Nephron (organoid): Measurements from ENCODE around the gene RAET1E.

Experiments used
- H3K27ac Mint-ChIP-seq, 3 experiments: 2 replicates each; pipeline ENCODE4 v1.8.0; 2020; ENCODE audit warnings: mixed read lengths in 3 of 3, mild to moderate bottlenecking in 2 of 3, moderate library complexity in 1 of 3
- H3K27me3 Mint-ChIP-seq: 2 replicates; pipeline ENCODE4 v1.8.0; 2021; ENCODE audit warnings: low read depth, mild to moderate bottlenecking, moderate library complexity, mixed read lengths
- H3K36me3 Mint-ChIP-seq: 2 replicates; pipeline ENCODE4 v1.8.0; 2020; ENCODE audit warnings: low read depth, mixed read lengths
- H3K4me1 Mint-ChIP-seq: 2 replicates; pipeline ENCODE4 v1.8.0; 2020; ENCODE audit warnings: mixed read lengths
- H3K4me3 Mint-ChIP-seq, 3 experiments: 2 replicates each; pipeline ENCODE4 v1.8.0; 2020; ENCODE audit warnings: mild to moderate bottlenecking in 3 of 3, mixed read lengths in 3 of 3, moderate library complexity in 2 of 3
- H3K9me3 Mint-ChIP-seq: 2 replicates; pipeline ENCODE4 v1.8.0; 2020; ENCODE audit warnings: mixed read lengths
- TF ChIP-seq, protein P1 (sequence below), 3 experiments: fragments of 200-600 bp; sonication (generic); IDR thresholded peaks; one replicate each; pipeline ENCODE4 v1.5.0; 2021; ENCODE audit warnings: antibody characterized with exemption in 3 of 3; ENCODE audit not compliant: unreplicated experiment in 3 of 3

The RAET1E gene

GRCh38 chr6:149859368-149859767, 38.5 kb downstream of the RAET1E start:
- TF ChIP-seq, protein P1, sequence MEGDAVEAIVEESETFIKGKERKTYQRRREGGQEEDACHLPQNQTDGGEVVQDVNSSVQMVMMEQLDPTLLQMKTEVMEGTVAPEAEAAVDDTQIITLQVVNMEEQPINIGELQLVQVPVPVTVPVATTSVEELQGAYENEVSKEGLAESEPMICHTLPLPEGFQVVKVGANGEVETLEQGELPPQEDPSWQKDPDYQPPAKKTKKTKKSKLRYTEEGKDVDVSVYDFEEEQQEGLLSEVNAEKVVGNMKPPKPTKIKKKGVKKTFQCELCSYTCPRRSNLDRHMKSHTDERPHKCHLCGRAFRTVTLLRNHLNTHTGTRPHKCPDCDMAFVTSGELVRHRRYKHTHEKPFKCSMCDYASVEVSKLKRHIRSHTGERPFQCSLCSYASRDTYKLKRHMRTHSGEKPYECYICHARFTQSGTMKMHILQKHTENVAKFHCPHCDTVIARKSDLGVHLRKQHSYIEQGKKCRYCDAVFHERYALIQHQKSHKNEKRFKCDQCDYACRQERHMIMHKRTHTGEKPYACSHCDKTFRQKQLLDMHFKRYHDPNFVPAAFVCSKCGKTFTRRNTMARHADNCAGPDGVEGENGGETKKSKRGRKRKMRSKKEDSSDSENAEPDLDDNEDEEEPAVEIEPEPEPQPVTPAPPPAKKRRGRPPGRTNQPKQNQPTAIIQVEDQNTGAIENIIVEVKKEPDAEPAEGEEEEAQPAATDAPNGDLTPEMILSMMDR (IDR thresholded peaks at IDR 0.05; ENCODE audit: unreplicated experiment in 3 of 3): no peak
- Mint-ChIP-seq H3K36me3 (no peaks in the 10 kb centered on the region), H3K27ac (no peak overlapping the region), H3K27me3 (peaks cover 17% of the 10 kb centered on the region), H3K4me1 (peaks cover 49% of the 10 kb centered on the region), H3K4me3 (no peak overlapping the region), H3K9me3 (no peaks in the 10 kb centered on the region)

DNA sequence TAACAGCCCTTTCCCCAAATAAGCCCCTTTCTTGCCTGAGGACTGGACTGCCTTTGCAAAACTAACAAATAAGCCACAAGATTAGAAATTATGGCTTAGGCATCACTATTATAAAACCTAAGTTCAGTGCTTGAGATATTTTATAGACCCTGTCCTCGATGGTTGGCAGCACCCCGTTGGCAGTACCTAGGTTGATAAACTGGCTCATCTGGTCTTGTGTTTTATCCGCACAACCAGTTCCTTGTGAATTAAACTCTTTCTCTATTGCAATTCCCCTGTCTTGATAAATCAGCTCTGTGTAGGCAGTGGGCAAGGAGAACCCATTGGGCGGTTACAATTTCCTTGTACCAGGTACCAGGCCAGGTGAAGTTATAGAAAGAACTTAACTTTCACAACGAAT, 40.4 kb downstream of the RAET1E start:
- Mint-ChIP-seq H3K27ac (no peak overlapping the region), H3K4me1 (peaks cover 43% of the 10 kb centered on the region), H3K4me3 (no peak overlapping the region), H3K27me3 (peaks cover 12% of the 10 kb centered on the region), H3K9me3 (no peaks in the 10 kb centered on the region), H3K36me3 (no peaks in the 10 kb centered on the region)
- TF ChIP-seq, protein P1 (IDR thresholded peaks at IDR 0.05; ENCODE audit: unreplicated experiment in 3 of 3): no peak

- no peak overlapping the region for H3K27ac Mint-ChIP-seq
- H3K4me1 Mint-ChIP-seq: peaks cover 33% of the 10 kb centered on the region
- no peaks in the 10 kb centered on the region for H3K9me3 Mint-ChIP-seq
- peaks cover 4% of the 10 kb centered on the region for H3K36me3 Mint-ChIP-seq
- TF ChIP-seq, protein P1 (IDR thresholded peaks at IDR 0.05; ENCODE audit: unreplicated experiment in 3 of 3): no peak
- H3K4me3 Mint-ChIP-seq: no peak overlapping the region
- peaks cover 11% of the 10 kb centered on the region for H3K27me3 Mint-ChIP-seq
Observed at GRCh38 chr6:149856256-149856994, 41.5 kb downstream of the RAET1E start.

DNA sequence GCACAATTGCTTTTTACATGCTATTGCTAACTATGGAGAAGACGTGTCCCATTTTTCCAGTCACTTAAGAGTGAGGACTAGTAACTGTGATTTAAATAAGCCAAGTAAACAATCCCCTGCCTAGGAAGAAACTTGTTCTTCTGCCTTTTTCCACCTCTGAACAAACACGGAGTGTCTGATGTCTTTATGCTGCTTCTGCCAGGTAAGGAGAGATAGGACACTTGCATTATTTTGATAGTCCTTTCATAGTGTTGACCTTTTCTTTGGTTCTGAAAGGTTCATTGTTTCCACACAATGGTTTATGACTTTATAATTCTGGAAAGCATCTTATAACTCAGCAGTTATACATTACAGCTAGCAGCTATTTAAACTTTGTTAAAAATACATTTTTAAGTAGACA, 42.2 kb downstream of the RAET1E start:
- Mint-ChIP-seq H3K4me3 (no peak overlapping the region), H3K27ac (peak overlapping the region in 1 of 3 experiments; percentile 71), H3K27me3 (peaks cover 4% of the 10 kb centered on the region), H3K9me3 (no peaks in the 10 kb centered on the region), H3K4me1 (peaks cover 26% of the 10 kb centered on the region), H3K36me3 (peaks cover 10% of the 10 kb centered on the region)
- TF ChIP-seq, protein P1 (IDR thresholded peaks at IDR 0.05; ENCODE audit: unreplicated experiment in 3 of 3): no peak

DNA sequence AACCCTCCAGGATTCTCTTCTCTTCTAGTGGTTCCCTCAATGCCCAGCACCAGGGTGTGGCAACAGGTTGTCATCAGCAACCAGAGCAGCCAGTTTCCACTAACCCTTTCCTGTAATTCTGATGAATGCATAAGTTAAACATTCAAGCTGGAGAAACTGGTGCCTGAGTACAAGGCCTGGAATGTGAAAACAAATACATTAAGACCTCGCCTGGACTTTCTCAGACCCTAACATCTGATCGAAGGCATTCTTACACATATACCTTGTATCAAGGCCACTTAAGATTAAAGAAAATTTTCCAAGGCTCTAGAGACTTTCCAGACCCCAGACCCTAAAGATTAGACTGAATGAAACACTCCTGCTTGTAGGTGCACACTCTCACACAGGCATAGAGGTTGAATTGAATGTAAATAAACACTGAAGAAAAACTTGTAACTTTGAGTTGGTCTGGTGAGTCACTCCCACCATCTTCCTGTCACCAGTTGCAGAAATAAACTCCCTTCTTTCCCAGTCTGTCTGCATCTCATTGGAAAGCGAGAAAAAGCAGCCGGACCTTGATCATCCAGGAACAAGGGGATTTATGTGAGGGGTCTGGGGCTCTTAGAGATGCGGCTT, 42.8 kb downstream of the RAET1E start:
- TF ChIP-seq, protein P1 (IDR thresholded peaks at IDR 0.05; ENCODE audit: unreplicated experiment in 3 of 3): no peak
- H3K4me1 Mint-ChIP-seq: peaks cover 21% of the 10 kb centered on the region

More for the DNA sequence above, 42.8 kb downstream of the RAET1E start:
- Mint-ChIP-seq H3K27ac (peak overlapping the region in 1 of 3 experiments; percentile 71), H3K4me3 (no peak overlapping the region), H3K36me3 (peaks cover 11% of the 10 kb centered on the region), H3K9me3 (no peaks in the 10 kb centered on the region), H3K27me3 (no peaks in the 10 kb centered on the region)
